Lower leg skin (tissue), 3 donors: ENCODE measurements around the gene HRK.

Experiments used
- POLR2A ChIP-seq, 2 donors: fragments of 450-650 bp; IDR thresholded peaks; one replicate each; pipeline ENCODE4 v1.6.1; 2016 to 2017; ENCODE audit warnings: antibody characterized with exemption in 2 of 2, mild to moderate bottlenecking in 1 of 2, moderate library complexity in 1 of 2
- TF ChIP-seq, protein P1 (sequence below), 3 donors: fragments of 450-650 bp; IDR thresholded peaks; one replicate each; pipeline ENCODE4 v1.5.1; 2016; ENCODE audit warnings: antibody characterized with exemption in 3 of 3, mild to moderate bottlenecking in 3 of 3, moderate library complexity in 2 of 3

DNA sequence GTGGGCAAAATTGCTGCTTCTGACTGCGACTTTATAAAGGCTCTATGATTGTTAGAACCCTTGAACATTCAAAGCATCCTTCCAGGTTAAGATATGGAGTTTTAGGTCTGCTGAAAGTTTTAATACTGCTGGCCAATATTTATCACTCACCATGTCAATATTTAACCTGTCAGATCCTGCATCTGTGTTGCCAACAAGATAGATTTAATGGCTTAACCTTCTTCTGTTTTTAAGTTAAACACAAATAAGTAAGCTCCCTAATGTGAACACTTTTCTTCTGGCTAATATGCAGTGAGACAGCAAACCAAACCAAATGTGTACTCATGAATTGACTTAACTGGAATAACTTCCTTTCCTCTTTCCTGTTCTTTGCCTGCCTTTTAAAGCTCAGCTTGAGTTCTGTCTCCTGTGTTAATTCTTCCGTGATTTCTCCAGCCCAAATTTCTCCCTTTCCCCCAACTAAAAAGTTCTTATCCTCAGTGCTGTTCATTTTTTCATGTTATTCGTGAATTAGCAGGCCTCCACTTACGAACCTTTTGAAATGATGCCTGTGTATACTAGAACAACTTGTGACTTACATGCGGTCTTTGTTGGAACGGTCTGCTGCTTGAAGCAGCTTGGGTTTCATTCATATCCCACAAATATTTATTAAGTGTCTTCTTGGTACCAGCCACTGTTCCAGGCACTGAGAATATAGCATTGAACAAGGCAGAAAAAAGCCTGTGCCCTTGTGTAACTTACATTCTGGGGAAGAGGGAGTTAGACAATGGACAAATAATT lies 38.7 kb upstream of the HRK start:
- TF ChIP-seq, protein P1, sequence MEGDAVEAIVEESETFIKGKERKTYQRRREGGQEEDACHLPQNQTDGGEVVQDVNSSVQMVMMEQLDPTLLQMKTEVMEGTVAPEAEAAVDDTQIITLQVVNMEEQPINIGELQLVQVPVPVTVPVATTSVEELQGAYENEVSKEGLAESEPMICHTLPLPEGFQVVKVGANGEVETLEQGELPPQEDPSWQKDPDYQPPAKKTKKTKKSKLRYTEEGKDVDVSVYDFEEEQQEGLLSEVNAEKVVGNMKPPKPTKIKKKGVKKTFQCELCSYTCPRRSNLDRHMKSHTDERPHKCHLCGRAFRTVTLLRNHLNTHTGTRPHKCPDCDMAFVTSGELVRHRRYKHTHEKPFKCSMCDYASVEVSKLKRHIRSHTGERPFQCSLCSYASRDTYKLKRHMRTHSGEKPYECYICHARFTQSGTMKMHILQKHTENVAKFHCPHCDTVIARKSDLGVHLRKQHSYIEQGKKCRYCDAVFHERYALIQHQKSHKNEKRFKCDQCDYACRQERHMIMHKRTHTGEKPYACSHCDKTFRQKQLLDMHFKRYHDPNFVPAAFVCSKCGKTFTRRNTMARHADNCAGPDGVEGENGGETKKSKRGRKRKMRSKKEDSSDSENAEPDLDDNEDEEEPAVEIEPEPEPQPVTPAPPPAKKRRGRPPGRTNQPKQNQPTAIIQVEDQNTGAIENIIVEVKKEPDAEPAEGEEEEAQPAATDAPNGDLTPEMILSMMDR (IDR thresholded peaks at IDR 0.05) = no peak
- no peak for TF ChIP-seq POLR2A (IDR thresholded peaks at IDR 0.05)
